Vagina (tissue), 2 donors: Measurements from ENCODE around the gene OR52E5. TPM values are rescaled to one million over a fixed set of nuclear protein-coding genes. Genes with fewer than 3 reads are reported as not detected.
A peak's percentile ranks its signal among the peaks of the same experiment; 100 is the strongest.

Experiments used
- DNase-seq, 2 donors: peaks; one replicate each; pipeline ENCODE4 v3.0.0-alpha.2; 2017; ENCODE audit errors: extremely low spot score in 2 of 2
- H3K27ac ChIP-seq: fragments of 200-600 bp; sonication (generic); one replicate; pipeline ENCODE4 v1.5.1; 2019
- H3K27me3 ChIP-seq: fragments of 200-600 bp; sonication (generic); one replicate; pipeline ENCODE4 v1.5.1; 2019
- H3K36me3 ChIP-seq, 2 donors: fragments of 200-600 bp; sonication (generic); one replicate each; pipeline ENCODE4 v1.5.1; 2017 to 2019
- H3K4me1 ChIP-seq: fragments of 200-600 bp; sonication (generic); one replicate; pipeline ENCODE4 v1.5.1; 2019
- H3K4me3 ChIP-seq, 2 donors: fragments of 200-600 bp; sonication (generic); 1 replicate in 1 of 2; 2 replicates in 1 of 2; pipeline ENCODE4 v1.5.1; 2016 to 2019
- H3K9me3 ChIP-seq: fragments of 200-600 bp; sonication (generic); one replicate; pipeline ENCODE4 v1.5.1; 2019
- POLR2A ChIP-seq, 2 donors: fragments of 450-650 bp; IDR thresholded peaks; one replicate each; pipeline ENCODE4 v1.6.1; 2017; ENCODE audit warnings: antibody characterized with exemption in 2 of 2, mild to moderate bottlenecking in 2 of 2, moderate library complexity in 2 of 2
- POLR2AphosphoS5 ChIP-seq, 2 donors: sonication (generic); formaldehyde crosslinking; IDR thresholded peaks; one replicate each; pipeline ENCODE4 v1.9.0; 2017; ENCODE audit warnings: antibody characterized with exemption in 2 of 2, mild to moderate bottlenecking in 2 of 2, low read depth in 1 of 2; ENCODE audit not compliant: insufficient read depth in 1 of 2
- intact Hi-C: fragments of 100-400 bp; cut with DNase I; formaldehyde crosslinking; loops from one replicate; pipeline ENCODE4 v1.15.1; 2023
- total RNA-seq: library from RNA; depleted of rRNA; stranded (reverse); fragments of >200 nt; gene quantifications from one replicate; pipeline ENCODE4 v1.2.3, GENCODE V29; 2016
- TF ChIP-seq, protein P1 (sequence below), 3 experiments: fragments of 450-650 bp in 2 of 3; fragments of 200-600 bp in 1 of 3; sonication (generic) in 1 of 3; IDR thresholded peaks; one replicate each; pipeline ENCODE4 v1.5.1; 2017 to 2019; ENCODE audit warnings: antibody characterized with exemption in 3 of 3, mild to moderate bottlenecking in 2 of 3, moderate library complexity in 2 of 3

OR52E5 gene
- total RNA-seq, 1 donor from 2014 or later: not detected

- H3K36me3 ChIP-seq: no peaks in the 10 kb centered on the region
- no peaks in the 10 kb centered on the region for H3K4me1 ChIP-seq
- no peak overlapping the region for H3K27ac ChIP-seq
- TF ChIP-seq, protein P1, sequence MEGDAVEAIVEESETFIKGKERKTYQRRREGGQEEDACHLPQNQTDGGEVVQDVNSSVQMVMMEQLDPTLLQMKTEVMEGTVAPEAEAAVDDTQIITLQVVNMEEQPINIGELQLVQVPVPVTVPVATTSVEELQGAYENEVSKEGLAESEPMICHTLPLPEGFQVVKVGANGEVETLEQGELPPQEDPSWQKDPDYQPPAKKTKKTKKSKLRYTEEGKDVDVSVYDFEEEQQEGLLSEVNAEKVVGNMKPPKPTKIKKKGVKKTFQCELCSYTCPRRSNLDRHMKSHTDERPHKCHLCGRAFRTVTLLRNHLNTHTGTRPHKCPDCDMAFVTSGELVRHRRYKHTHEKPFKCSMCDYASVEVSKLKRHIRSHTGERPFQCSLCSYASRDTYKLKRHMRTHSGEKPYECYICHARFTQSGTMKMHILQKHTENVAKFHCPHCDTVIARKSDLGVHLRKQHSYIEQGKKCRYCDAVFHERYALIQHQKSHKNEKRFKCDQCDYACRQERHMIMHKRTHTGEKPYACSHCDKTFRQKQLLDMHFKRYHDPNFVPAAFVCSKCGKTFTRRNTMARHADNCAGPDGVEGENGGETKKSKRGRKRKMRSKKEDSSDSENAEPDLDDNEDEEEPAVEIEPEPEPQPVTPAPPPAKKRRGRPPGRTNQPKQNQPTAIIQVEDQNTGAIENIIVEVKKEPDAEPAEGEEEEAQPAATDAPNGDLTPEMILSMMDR (IDR thresholded peaks at IDR 0.05): no peak
- TF ChIP-seq POLR2AphosphoS5 (IDR thresholded peaks at IDR 0.05; ENCODE audit: insufficient read depth in 1 of 2, low read depth in 1 of 2) (no peak), POLR2A (IDR thresholded peaks at IDR 0.05) (no peak)
- no peak overlapping the region for H3K4me3 ChIP-seq
- intact Hi-C loops: no loop called here
- H3K27me3 ChIP-seq: no peaks in the 10 kb centered on the region
- no peak for DNase-seq
- no peaks in the 10 kb centered on the region for H3K9me3 ChIP-seq
These were observed 5.3 kb upstream of the OR52E5 start for GRCh38 chr11:5887661-5888060.

DNA sequence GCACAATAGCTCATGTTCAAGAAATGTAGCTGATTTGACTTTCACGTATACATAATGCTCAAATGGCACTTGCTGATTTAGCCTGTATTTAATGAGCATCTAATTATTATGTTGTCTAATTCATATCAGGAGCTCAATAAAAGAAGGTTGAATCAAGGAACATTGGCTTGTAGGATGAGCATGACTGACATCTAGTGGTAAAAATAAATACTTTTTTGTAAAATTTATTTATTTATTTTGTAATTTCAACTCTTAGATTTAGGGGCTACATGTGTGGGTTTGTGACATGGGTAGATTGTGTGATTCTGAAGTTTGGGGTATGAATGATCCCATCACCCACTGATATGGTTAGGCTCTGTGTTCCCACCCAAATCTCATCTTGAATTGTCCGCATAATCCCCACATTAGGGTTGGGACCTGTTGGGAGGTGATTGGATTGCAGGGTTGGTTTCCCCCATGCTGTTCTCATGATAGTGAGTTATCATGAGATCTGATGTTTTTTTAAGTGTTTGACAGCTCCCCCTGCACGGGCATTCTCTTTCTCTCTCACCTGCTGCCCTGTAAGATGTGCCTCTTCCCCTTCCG is 1.7 kb upstream of the OR52E5 start:
- H3K9me3 ChIP-seq: no peaks in the 10 kb centered on the region
- intact Hi-C loops: no loop called here
- H3K36me3 ChIP-seq: no peaks in the 10 kb centered on the region
- no peak overlapping the region for H3K4me3 ChIP-seq
- no peak for DNase-seq
- no peaks in the 10 kb centered on the region for H3K4me1 ChIP-seq
- no peak overlapping the region for H3K27ac ChIP-seq
- no peaks in the 10 kb centered on the region for H3K27me3 ChIP-seq
- TF ChIP-seq POLR2AphosphoS5 (IDR thresholded peaks at IDR 0.05; ENCODE audit: insufficient read depth in 1 of 2, low read depth in 1 of 2): no peak
- TF ChIP-seq, protein P1 (IDR thresholded peaks at IDR 0.05): peak in 1 of 3 experiments; percentile 22

GRCh38 chr11:5899534-5899933 is 6.5 kb downstream of the OR52E5 start:
- no peak for DNase-seq
- TF ChIP-seq, protein P1 (IDR thresholded peaks at IDR 0.05): no peak
- TF ChIP-seq POLR2AphosphoS5 (IDR thresholded peaks at IDR 0.05; ENCODE audit: insufficient read depth in 1 of 2, low read depth in 1 of 2) (no peak), POLR2A (IDR thresholded peaks at IDR 0.05) (no peak)
- intact Hi-C loops: no loop called here

DNA sequence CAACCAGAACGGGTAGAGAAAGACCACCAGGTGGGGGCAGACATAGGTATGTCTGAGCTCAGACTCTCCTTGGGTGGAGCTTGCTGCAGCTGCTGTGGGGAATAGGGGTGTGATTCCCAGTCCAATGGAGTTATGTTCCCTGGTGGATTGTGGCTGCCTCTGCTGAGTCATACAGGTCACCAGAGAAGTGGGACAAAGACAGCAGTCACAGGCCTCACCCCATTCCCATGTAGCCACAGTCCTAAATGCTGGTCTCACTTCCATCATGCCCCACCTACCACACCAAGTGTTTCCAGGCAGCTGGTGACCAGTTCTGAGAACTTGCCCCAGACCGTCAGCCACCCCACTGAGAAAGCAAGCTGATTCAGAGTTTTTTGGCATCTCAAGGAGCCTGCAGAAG is 17.5 kb downstream of the OR52E5 start:
- Histone ChIP-seq H3K4me3 (no peak overlapping the region), H3K27ac (no peak overlapping the region), H3K27me3 (no peaks in the 10 kb centered on the region), H3K9me3 (no peaks in the 10 kb centered on the region), H3K4me1 (no peaks in the 10 kb centered on the region), H3K36me3 (no peaks in the 10 kb centered on the region)
- intact Hi-C loops: no loop called here
- TF ChIP-seq POLR2A (IDR thresholded peaks at IDR 0.05): no peak
- TF ChIP-seq, protein P1 (IDR thresholded peaks at IDR 0.05): no peak
- TF ChIP-seq POLR2AphosphoS5 (IDR thresholded peaks at IDR 0.05; ENCODE audit: insufficient read depth in 1 of 2, low read depth in 1 of 2): no peak
- no peak for DNase-seq

More at GRCh38 chr11:5899534-5899933, 6.5 kb downstream of the OR52E5 start:
- H3K9me3 ChIP-seq: no peaks in the 10 kb centered on the region
- no peak overlapping the region for H3K4me3 ChIP-seq
- no peak overlapping the region for H3K27ac ChIP-seq
- H3K36me3 ChIP-seq: no peaks in the 10 kb centered on the region
- H3K4me1 ChIP-seq: no peaks in the 10 kb centered on the region
- no peaks in the 10 kb centered on the region for H3K27me3 ChIP-seq

DNA sequence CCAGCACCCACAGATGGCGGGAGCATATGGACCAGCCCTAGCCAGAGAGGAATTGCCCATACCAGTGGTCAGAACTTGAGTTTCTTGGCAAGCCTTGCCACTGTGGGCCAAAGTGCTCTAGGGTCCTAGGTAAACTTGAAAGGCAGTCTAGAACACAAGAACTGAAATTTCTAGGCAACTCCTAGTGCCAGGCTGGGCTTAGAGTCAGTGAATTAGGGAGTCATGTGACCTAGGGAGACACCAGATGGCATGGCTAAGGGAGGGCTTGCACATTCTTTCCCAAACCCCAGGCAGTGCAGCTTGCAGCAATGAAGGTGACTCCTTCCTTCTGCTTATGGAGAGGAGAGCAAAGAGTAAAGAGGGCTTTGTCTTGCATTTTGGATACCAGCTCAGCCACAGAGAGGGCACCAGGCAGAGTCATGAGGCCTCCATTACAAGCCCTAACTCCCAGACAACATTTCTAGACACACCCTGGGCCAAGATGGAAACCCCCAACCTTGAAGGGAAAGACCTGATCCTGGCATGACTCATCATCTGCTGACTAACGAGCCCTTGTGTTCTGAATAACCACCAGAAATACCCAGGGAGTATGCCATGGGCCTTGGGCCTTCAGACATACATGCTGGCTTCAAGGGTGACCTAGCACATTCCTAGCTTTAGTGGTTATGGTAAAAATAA is 29.9 kb downstream of the OR52E5 start:
- H3K9me3 ChIP-seq: no peaks in the 10 kb centered on the region
- intact Hi-C loops: no loop called here
- DNase-seq: no peak
- TF ChIP-seq POLR2AphosphoS5 (IDR thresholded peaks at IDR 0.05; ENCODE audit: insufficient read depth in 1 of 2, low read depth in 1 of 2) (no peak), POLR2A (IDR thresholded peaks at IDR 0.05) (no peak)
- TF ChIP-seq, protein P1 (IDR thresholded peaks at IDR 0.05): no peak
- no peak overlapping the region for H3K27ac ChIP-seq
- no peaks in the 10 kb centered on the region for H3K4me1 ChIP-seq
- no peaks in the 10 kb centered on the region for H3K27me3 ChIP-seq
- no peaks in the 10 kb centered on the region for H3K36me3 ChIP-seq
- no peak overlapping the region for H3K4me3 ChIP-seq
